SH-SY5Y (cell line): ENCODE results near the gene PRDM11.

ENCODE experiments used
- GATA2 ChIP-seq: IDR thresholded peaks from 2 replicates; pipeline ENCODE4 v1.6.1; 2011; ENCODE audit warnings: mild to moderate bottlenecking, low read depth, low read length
- GATA3 ChIP-seq: IDR thresholded peaks from 2 replicates; pipeline ENCODE4 v1.6.1; 2011; ENCODE audit warnings: low read depth, mild to moderate bottlenecking, low read length, moderate library complexity

DNA sequence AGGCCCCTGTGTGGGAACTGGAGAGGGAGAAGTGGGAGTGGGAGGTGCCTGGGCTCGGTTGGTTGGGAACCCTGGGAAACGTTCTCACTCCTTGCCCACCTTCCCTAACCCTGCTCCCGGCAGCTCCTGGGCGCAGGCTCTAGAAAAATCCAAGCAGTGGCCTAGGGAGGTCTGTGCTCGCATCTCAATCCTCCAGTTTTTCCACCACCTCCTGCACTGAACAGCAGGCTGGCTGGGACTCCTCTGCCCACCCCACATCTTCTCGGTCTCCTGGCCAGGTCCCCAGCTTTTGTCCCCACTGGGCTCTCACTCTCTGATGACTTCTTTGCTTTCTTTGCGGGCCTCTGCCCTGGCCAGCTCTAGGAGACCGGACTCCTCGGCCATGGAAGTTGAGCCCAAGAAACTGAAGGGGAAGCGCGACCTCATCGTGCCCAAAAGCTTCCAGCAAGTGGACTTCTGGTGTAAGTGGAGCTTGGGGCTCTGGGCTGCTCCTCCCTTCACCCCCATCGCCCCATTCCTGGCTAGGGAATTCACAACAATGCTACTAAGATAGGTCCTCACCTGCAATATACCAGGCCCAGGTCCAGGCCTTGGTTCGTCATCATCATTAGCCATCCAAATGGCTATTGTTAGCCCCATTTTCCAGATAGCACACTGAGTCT is 35.6 kb downstream of the PRDM11 start:
- TF ChIP-seq GATA2 = no peak
- no peak for TF ChIP-seq GATA3
